ENCODE measurements around the gene ATPAF2.

- TF ChIP-seq ZSCAN20 (CRISPR knock-in tag; IDR thresholded peaks at IDR 0.05) (no peak), MAX (IDR thresholded peaks at IDR 0.05) (peak; percentile 94)
Measured at GRCh38 chr17:18038861-18039534, at the start of gene ATPAF2, which contains the start of gene GID4.
